GM12865 (cell line): ENCODE data around the gene COPS2.
"Not testable (repeated sequence)": the region's sequence is repeated elsewhere in the genome, so short reads cannot be mapped to it uniquely, and the experiment has no call there.

Experiments
- DNase-seq: peaks from one replicate; pipeline ENCODE4 v3.0.0; 2010; ENCODE audit warnings: low read depth
- H3K4me3 ChIP-seq: 2 replicates; pipeline ENCODE4 v1.5.1; 2011; ENCODE audit warnings: mild to moderate bottlenecking, low read depth, low read length, control low read depth
- CTCF ChIP-seq: IDR thresholded peaks from 2 replicates; pipeline ENCODE4 v1.5.1; 2011; ENCODE audit warnings: low read length, control low read depth, low read depth, inconsistent platforms; ENCODE audit not compliant: insufficient read depth; ENCODE audit errors: missing control alignments

COPS2 gene

GRCh38 chr15:49075881-49076280 lies 79.5 kb downstream of the COPS2 start:
- no peak overlapping the region for H3K4me3 ChIP-seq
- TF ChIP-seq CTCF = no peak
- no peak for DNase-seq

- DNase-seq, H3K4me3 ChIP-seq: not testable (repeated sequence)
Measured at GRCh38 chr15:49074589-49075287, 80.7 kb downstream of the COPS2 start.
